HepG2 (cell line): ENCODE measurements around the gene MARS1.

Experiments
- MLLT10 ChIP-seq: sonication (generic); formaldehyde crosslinking; IDR thresholded peaks from 2 replicates; pipeline ENCODE4 v1.4.0; 2020; ENCODE audit warnings: missing genetic modification reagents
- TCF12 ChIP-seq, 2 experiments: fragments of 450-650 bp in 1 of 2; sonication (generic) in 1 of 2; formaldehyde crosslinking in 1 of 2; IDR thresholded peaks; 2 replicates each; pipeline versions ENCODE4 v1.6.1 to v1.8.0; 2017 to 2022; ENCODE audit warnings: antibody characterized with exemption in 1 of 2, mild to moderate bottlenecking in 1 of 2, missing genetic modification reagents in 1 of 2, moderate library complexity in 1 of 2
- TF ChIP-seq, protein P1 (sequence below): sonication (generic); formaldehyde crosslinking; IDR thresholded peaks from 2 replicates; pipeline ENCODE4 v1.5.0; 2020; ENCODE audit warnings: mild to moderate bottlenecking, missing genetic modification reagents, moderate library complexity
- TF ChIP-seq, protein P2 (sequence below): sonication (generic); formaldehyde crosslinking; IDR thresholded peaks from 2 replicates; pipeline ENCODE4 v1.5.1; 2020; ENCODE audit warnings: mild to moderate bottlenecking, missing genetic modification reagents, moderate library complexity

DNA sequence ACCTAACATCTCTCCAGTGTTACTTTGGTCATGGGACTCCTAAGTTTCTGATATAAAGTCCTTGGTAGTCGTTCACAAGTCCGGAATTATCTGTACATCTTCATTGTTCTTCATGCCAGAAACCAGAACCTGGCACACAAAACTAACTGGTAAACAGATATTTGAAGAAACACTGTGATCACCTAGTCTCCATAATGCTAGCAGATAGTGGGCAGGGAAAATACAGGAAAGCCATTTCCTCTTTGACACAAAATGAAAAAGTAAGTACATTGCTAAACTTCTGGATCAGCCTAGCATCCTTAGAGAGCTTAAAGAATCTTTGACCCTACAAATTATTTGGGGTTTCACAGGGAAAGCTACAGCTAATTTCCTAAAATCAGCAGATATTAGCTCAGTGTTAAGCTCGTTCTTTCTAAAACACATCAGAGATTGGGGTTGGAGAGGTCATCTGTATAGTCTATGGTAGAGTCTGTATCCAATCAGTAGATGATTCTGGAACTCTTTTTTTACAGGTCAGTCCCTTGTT lies 27.6 kb downstream of the MARS1 start:
- TF ChIP-seq, protein P1, sequence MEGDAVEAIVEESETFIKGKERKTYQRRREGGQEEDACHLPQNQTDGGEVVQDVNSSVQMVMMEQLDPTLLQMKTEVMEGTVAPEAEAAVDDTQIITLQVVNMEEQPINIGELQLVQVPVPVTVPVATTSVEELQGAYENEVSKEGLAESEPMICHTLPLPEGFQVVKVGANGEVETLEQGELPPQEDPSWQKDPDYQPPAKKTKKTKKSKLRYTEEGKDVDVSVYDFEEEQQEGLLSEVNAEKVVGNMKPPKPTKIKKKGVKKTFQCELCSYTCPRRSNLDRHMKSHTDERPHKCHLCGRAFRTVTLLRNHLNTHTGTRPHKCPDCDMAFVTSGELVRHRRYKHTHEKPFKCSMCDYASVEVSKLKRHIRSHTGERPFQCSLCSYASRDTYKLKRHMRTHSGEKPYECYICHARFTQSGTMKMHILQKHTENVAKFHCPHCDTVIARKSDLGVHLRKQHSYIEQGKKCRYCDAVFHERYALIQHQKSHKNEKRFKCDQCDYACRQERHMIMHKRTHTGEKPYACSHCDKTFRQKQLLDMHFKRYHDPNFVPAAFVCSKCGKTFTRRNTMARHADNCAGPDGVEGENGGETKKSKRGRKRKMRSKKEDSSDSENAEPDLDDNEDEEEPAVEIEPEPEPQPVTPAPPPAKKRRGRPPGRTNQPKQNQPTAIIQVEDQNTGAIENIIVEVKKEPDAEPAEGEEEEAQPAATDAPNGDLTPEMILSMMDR, result no peak
- no peak for TF ChIP-seq MLLT10
- TF ChIP-seq, protein P2, sequence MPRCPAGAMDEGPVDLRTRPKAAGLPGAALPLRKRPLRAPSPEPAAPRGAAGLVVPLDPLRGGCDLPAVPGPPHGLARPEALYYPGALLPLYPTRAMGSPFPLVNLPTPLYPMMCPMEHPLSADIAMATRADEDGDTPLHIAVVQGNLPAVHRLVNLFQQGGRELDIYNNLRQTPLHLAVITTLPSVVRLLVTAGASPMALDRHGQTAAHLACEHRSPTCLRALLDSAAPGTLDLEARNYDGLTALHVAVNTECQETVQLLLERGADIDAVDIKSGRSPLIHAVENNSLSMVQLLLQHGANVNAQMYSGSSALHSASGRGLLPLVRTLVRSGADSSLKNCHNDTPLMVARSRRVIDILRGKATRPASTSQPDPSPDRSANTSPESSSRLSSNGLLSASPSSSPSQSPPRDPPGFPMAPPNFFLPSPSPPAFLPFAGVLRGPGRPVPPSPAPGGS (CRISPR knock-in tag), result no peak
- TF ChIP-seq TCF12 (IDR thresholded peaks at IDR 0.05), result no peak
- no peak for TF ChIP-seq TCF12 (CRISPR knock-in tag; IDR thresholded peaks at IDR 0.05)
